Testis (tissue), 3 donors: ENCODE measurements around the gene DRG2. TPM values are rescaled to one million over a fixed set of nuclear protein-coding genes. Genes with fewer than 3 reads are reported as not detected.

Source experiments
- DNase-seq: peaks from one replicate; pipeline ENCODE4 v3.0.0-alpha.2; 2019
- H3K27ac ChIP-seq, 2 donors: fragments of 200-600 bp; sonication (generic); one replicate each; pipeline ENCODE4 v1.5.1; 2019
- H3K27me3 ChIP-seq: fragments of 200-600 bp; sonication (generic); one replicate; pipeline ENCODE4 v1.5.1; 2019
- H3K36me3 ChIP-seq: fragments of 200-600 bp; sonication (generic); one replicate; pipeline ENCODE4 v1.5.1; 2017; ENCODE audit warnings: low read depth; ENCODE audit errors: missing control alignments
- H3K4me1 ChIP-seq: fragments of 200-600 bp; sonication (generic); one replicate; pipeline ENCODE4 v1.5.1; 2019
- H3K4me3 ChIP-seq, 2 donors: fragments of 200-600 bp; sonication (generic); one replicate each; pipeline ENCODE4 v1.5.1; 2017 to 2019
- H3K9me3 ChIP-seq: fragments of 200-600 bp; sonication (generic); one replicate; pipeline ENCODE4 v1.5.1; 2017
- CTCF ChIP-seq, 3 experiments: fragments of 450-650 bp in 2 of 3; fragments of 200-600 bp in 1 of 3; sonication (generic) in 1 of 3; IDR thresholded peaks; one replicate each; pipeline ENCODE4 v1.5.1; 2016 to 2019; ENCODE audit warnings: antibody characterized with exemption in 3 of 3, mild to moderate bottlenecking in 2 of 3, moderate library complexity in 1 of 3
- POLR2A ChIP-seq: fragments of 450-650 bp; IDR thresholded peaks from one replicate; pipeline ENCODE4 v1.6.1; 2017; ENCODE audit warnings: antibody characterized with exemption, mild to moderate bottlenecking, moderate library complexity
- WGBS, 2 donors: methylation state at CpG; one replicate each; pipeline ENCODE4 v1.1.5; 2018; 5-methylcytosine and 5-hydroxymethylcytosine counted together
- intact Hi-C: fragments of 100-400 bp; cut with DNase I; formaldehyde crosslinking; loops from one replicate; pipeline ENCODE4 v1.15.1; 2023; ENCODE audit warnings: low total_unique reads
- polyA plus RNA-seq: library from polyadenylated mRNA; stranded (reverse); fragments of 350-450 nt; fragmentation: Illumina TruSeq; extraction: RNeasy Lipid Tissue Mini Kit (QIAGEN cat#74804); gene quantifications from one replicate; pipeline ENCODE4 v1.2.3, GENCODE V29; 2014; ENCODE audit warnings: low read depth, low replicate concordance; ENCODE audit not compliant: insufficient read depth
- total RNA-seq, 2 donors: library from RNA; depleted of rRNA; stranded (reverse); fragments of >200 nt; gene quantifications; one replicate each; pipeline ENCODE4 v1.2.3, GENCODE V29; 2016

DRG2 gene
- total and polyA plus RNA-seq, 3 donors from 2014 or later, result 26.0 to 43.1 (median 42.9) TPM

GRCh38 chr17:18138065-18138749 lies 50.5 kb downstream of the DRG2 start:
- no peak overlapping the region for H3K4me3 ChIP-seq
- peaks cover 10% of the 10 kb centered on the region for H3K4me1 ChIP-seq
- H3K36me3 ChIP-seq, result no peaks in the 10 kb centered on the region
- TF ChIP-seq POLR2A (no peak), CTCF (IDR thresholded peaks at IDR 0.05) (no peak)
- no peaks in the 10 kb centered on the region for H3K27me3 ChIP-seq
- 81 to 87% methylated on average over 3 to 8 of the region's 8 CpGs for WGBS, 2 donors
- H3K27ac ChIP-seq, result no peak overlapping the region
- DNase-seq, result no peak
- no peaks in the 10 kb centered on the region for H3K9me3 ChIP-seq
- intact Hi-C loops, result no loop called here

GRCh38 chr17:18139092-18139491 lies 51.3 kb downstream of the DRG2 start:
- H3K27me3 ChIP-seq, result no peaks in the 10 kb centered on the region
- peaks cover 10% of the 10 kb centered on the region for H3K4me1 ChIP-seq
- intact Hi-C loops, result no loop called here
- no peak overlapping the region for H3K27ac ChIP-seq
- TF ChIP-seq POLR2A (no peak), CTCF (IDR thresholded peaks at IDR 0.05) (no peak)
- 88 to 100% methylated on average over 2 of the region's 2 CpGs for WGBS, 2 donors
- H3K4me3 ChIP-seq, result no peak overlapping the region
- DNase-seq, result no peak
- no peaks in the 10 kb centered on the region for H3K9me3 ChIP-seq
- no peaks in the 10 kb centered on the region for H3K36me3 ChIP-seq

GRCh38 chr17:18139498-18139897 lies 51.8 kb downstream of the DRG2 start:
- H3K36me3 ChIP-seq, result no peaks in the 10 kb centered on the region
- DNase-seq, result no peak
- H3K4me1 ChIP-seq, result peaks cover 10% of the 10 kb centered on the region
- intact Hi-C loops, result no loop called here
- H3K4me3 ChIP-seq, result no peak overlapping the region
- no peak for TF ChIP-seq CTCF (IDR thresholded peaks at IDR 0.05)
- H3K9me3 ChIP-seq, result no peaks in the 10 kb centered on the region
- H3K27me3 ChIP-seq, result no peaks in the 10 kb centered on the region
- no peak overlapping the region for H3K27ac ChIP-seq
- WGBS, 2 donors, result 54 to 56% methylated on average over 14 of the region's 14 CpGs

GRCh38 chr17:18139949-18140348 lies 52.2 kb downstream of the DRG2 start:
- intact Hi-C loops, result no loop called here
- H3K9me3 ChIP-seq, result no peaks in the 10 kb centered on the region
- no peak for TF ChIP-seq CTCF (IDR thresholded peaks at IDR 0.05)
- TF ChIP-seq POLR2A, result no peak
- DNase-seq, result peak; percentile 53
- 51 to 61% methylated on average over 3 of the region's 3 CpGs for WGBS, 2 donors
- peaks cover 10% of the 10 kb centered on the region for H3K4me1 ChIP-seq
- no peak overlapping the region for H3K27ac ChIP-seq
- H3K4me3 ChIP-seq, result no peak overlapping the region
- no peaks in the 10 kb centered on the region for H3K36me3 ChIP-seq
- H3K27me3 ChIP-seq, result no peaks in the 10 kb centered on the region

- no peaks in the 10 kb centered on the region for H3K27me3 ChIP-seq
Measured at GRCh38 chr17:18140648-18141047, 52.9 kb downstream of the DRG2 start.

More at GRCh38 chr17:18140648-18141047, 52.9 kb downstream of the DRG2 start:
- Histone ChIP-seq H3K4me1 (peaks cover 10% of the 10 kb centered on the region), H3K9me3 (no peaks in the 10 kb centered on the region), H3K27ac (no peak overlapping the region), H3K4me3 (no peak overlapping the region), H3K36me3 (no peaks in the 10 kb centered on the region)
- no peak for DNase-seq
- intact Hi-C loops, result no loop called here
- TF ChIP-seq POLR2A (no peak), CTCF (IDR thresholded peaks at IDR 0.05) (no peak)
- WGBS, 2 donors, result 80 to 87% methylated on average over 3 of the region's 3 CpGs
